Transverse colon (tissue), 4 donors: ENCODE data around the gene KMT2E. TPM values are rescaled to one million over a fixed set of nuclear protein-coding genes. Genes with fewer than 3 reads are reported as not detected.

Experiments
- DNase-seq: peaks from one replicate; pipeline ENCODE4 v3.0.0-alpha.2; 2019
- H3K27ac ChIP-seq, 4 donors: fragments of 200-600 bp; sonication (generic); 2 replicates each; pipeline ENCODE4 v1.5.1; 2016 to 2018; ENCODE audit warnings: inconsistent platforms in 4 of 4
- H3K27me3 ChIP-seq: fragments of 200-600 bp; sonication (generic); 2 replicates; pipeline ENCODE4 v1.5.1; 2017; ENCODE audit warnings: inconsistent platforms
- H3K36me3 ChIP-seq, 4 donors: fragments of 200-600 bp; sonication (generic); 2 replicates each; pipeline ENCODE4 v1.5.1; 2017 to 2019; ENCODE audit warnings: inconsistent platforms in 4 of 4
- H3K4me1 ChIP-seq, 4 donors: fragments of 200-600 bp; sonication (generic); 2 replicates each; pipeline ENCODE4 v1.5.1; 2017 to 2020; ENCODE audit warnings: inconsistent platforms in 4 of 4
- H3K4me3 ChIP-seq, 4 donors: fragments of 200-600 bp; sonication (generic); 1 replicate in 1 of 4; 2 replicates in 3 of 4; pipeline versions ENCODE4 v1.5.1 to v1.6.1; 2017 to 2019; ENCODE audit warnings: inconsistent platforms in 4 of 4
- H3K9me3 ChIP-seq, 2 donors: fragments of 200-600 bp; sonication (generic); 2 replicates each; pipeline ENCODE4 v1.5.1; 2017 to 2019; ENCODE audit warnings: inconsistent platforms in 2 of 2
- EP300 ChIP-seq: sonication (generic); formaldehyde crosslinking; IDR thresholded peaks from one replicate; pipeline ENCODE4 v1.6.1; 2017; ENCODE audit warnings: antibody characterized with exemption, low read depth
- POLR2A ChIP-seq: fragments of 450-650 bp; IDR thresholded peaks from one replicate; pipeline ENCODE4 v1.6.1; 2016; ENCODE audit warnings: antibody characterized with exemption, mild to moderate bottlenecking, moderate library complexity
- POLR2AphosphoS5 ChIP-seq, 3 donors: sonication (generic); formaldehyde crosslinking; IDR thresholded peaks; one replicate each; pipeline ENCODE4 v1.6.1; 2016; ENCODE audit warnings: antibody characterized with exemption in 3 of 3
- WGBS, 2 donors: methylation state at CpG; one replicate each; pipeline ENCODE4 v1.1.5; 2018; ENCODE audit warnings: low coverage in 1 of 2; 5-methylcytosine and 5-hydroxymethylcytosine counted together
- in situ Hi-C, 4 donors: fragments of 200-750 bp; cut with MboI; loops; one replicate each; pipeline versions ENCODE4 v1.15.0 to v1.15.1; 2017; ENCODE audit warnings: low sequenced_read_pairs in 3 of 4, low pct_ligation_motif_present in 1 of 4, low pct_unique_long_range_greater_than_20kb in 1 of 4
- intact Hi-C: fragments of 100-400 bp; cut with DNase I; formaldehyde crosslinking; loops from one replicate; pipeline ENCODE4 v1.15.1; 2023; ENCODE audit warnings: low total_unique reads
- total RNA-seq, 4 donors: library from RNA; depleted of rRNA; stranded (reverse); fragments of >200 nt; gene quantifications; one replicate each; pipeline ENCODE4 v1.1.0, GENCODE V29; 2016
- TF ChIP-seq, protein P1 (sequence below), 5 experiments: fragments of 200-600 bp in 3 of 5; fragments of 450-650 bp in 2 of 5; sonication (generic) in 3 of 5; IDR thresholded peaks; 1 replicate in 2 of 5; 2 replicates in 3 of 5; pipeline ENCODE4 v1.5.1; 2016 to 2017; ENCODE audit warnings: antibody characterized with exemption in 5 of 5, inconsistent platforms in 3 of 5, mild to moderate bottlenecking in 2 of 5, moderate library complexity in 1 of 5

Gene KMT2E
- total RNA-seq, 4 donors from 2014 or later: 86.8 to 362 (median 178) TPM

DNA sequence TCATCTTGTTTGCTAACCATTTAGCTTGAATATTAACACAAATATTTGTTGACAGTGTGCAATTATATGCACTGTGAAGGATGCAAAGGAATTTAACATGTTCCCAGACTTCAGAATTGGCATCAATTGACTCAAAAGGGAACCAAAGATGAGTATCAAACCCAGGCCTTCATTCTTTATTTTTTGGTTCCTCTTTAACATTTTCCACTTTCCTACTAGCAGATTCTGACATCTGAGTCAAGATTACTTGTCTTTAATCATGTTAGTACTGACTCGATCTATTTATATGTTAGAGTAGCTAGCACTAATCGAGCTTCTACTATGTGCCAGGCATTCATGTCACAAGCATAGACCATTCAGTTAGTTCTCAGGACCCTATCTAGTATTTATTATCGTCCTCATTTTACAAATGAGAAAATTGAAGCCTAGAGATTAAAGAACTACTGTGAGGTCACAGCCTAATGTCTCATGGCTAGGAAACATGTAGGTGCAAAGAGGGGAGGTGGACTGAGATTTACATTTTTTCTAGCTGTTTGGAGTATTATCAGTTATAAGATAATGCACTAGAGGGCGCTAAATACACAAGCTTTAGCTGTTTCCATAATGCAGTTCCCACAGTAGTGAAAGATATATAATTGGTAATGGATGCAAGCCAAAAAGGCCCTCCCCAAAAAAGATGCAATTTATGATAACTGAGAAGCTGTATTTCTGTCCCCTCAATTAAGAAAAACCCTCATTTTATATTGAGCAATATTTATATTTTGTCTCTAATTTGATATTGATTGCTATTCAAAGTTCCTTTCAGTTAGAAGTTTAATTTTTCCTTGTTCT lies 32.9 kb upstream of the KMT2E start:
- intact Hi-C loops: loop anchor here (5.0 kb wide), 1 partner anchor 36 kb away; no protein-coding TSS in a partner anchor
- TF ChIP-seq, protein P1, sequence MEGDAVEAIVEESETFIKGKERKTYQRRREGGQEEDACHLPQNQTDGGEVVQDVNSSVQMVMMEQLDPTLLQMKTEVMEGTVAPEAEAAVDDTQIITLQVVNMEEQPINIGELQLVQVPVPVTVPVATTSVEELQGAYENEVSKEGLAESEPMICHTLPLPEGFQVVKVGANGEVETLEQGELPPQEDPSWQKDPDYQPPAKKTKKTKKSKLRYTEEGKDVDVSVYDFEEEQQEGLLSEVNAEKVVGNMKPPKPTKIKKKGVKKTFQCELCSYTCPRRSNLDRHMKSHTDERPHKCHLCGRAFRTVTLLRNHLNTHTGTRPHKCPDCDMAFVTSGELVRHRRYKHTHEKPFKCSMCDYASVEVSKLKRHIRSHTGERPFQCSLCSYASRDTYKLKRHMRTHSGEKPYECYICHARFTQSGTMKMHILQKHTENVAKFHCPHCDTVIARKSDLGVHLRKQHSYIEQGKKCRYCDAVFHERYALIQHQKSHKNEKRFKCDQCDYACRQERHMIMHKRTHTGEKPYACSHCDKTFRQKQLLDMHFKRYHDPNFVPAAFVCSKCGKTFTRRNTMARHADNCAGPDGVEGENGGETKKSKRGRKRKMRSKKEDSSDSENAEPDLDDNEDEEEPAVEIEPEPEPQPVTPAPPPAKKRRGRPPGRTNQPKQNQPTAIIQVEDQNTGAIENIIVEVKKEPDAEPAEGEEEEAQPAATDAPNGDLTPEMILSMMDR (IDR thresholded peaks at IDR 0.05): peak; percentile 71 to 80 (median 76)
- TF ChIP-seq POLR2AphosphoS5 (IDR thresholded peaks at IDR 0.05): peak in 2 of 3 donors; percentile 27 to 34
- no peak for TF ChIP-seq EP300
- peak; percentile 14 for TF ChIP-seq POLR2A
- Histone ChIP-seq H3K27ac (peak overlapping the region in 3 of 4 donors; percentile 95 to 99 (median 98)), H3K27me3 (no peaks in the 10 kb centered on the region), H3K36me3 (no peaks in the 10 kb centered on the region), H3K9me3 (no peaks in the 10 kb centered on the region), H3K4me3 (no peak overlapping the region), H3K4me1 (peaks cover 51 to 84% (median 70%) of the 10 kb centered on the region in 4 donors)
- in situ Hi-C loops: no loop called here
- DNase-seq: no peak
- WGBS, 2 donors: 29 to 33% methylated on average over 3 to 4 of the region's 4 CpGs

DNA sequence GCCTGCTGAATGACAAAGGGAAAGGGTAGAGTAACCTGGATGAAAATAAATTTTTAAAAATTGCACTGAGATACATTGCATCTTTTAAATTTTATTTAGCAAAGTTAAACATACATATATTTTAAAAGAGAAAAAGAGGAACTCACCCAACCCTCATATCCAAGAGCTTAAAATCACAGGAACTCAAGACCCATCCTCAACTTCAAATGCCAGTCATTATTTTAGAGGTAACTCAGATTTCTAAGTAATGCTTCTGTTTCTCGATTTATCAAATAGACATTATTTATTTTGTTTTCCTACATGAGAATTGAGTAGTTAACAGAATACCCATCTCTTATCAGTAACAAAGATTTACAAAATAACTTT lies 32.4 kb upstream of the KMT2E start:
- Histone ChIP-seq H3K4me3 (no peak overlapping the region), H3K27me3 (no peaks in the 10 kb centered on the region), H3K9me3 (no peaks in the 10 kb centered on the region), H3K27ac (peak overlapping the region in 3 of 4 donors; percentile 95 to 99 (median 98)), H3K36me3 (no peaks in the 10 kb centered on the region), H3K4me1 (peaks cover 48 to 84% (median 66%) of the 10 kb centered on the region in 4 donors)
- in situ Hi-C loops (no loop called here), intact Hi-C loops (loop anchor here (5.0 kb wide), 1 partner anchor 36 kb away; no protein-coding TSS in a partner anchor)
- 39 to 60% methylated on average over 1 of the region's 1 CpG for WGBS, 2 donors
- TF ChIP-seq POLR2A (no peak), EP300 (no peak), POLR2AphosphoS5 (IDR thresholded peaks at IDR 0.05) (no peak)
- TF ChIP-seq, protein P1 (IDR thresholded peaks at IDR 0.05): no peak
- no peak for DNase-seq

DNA sequence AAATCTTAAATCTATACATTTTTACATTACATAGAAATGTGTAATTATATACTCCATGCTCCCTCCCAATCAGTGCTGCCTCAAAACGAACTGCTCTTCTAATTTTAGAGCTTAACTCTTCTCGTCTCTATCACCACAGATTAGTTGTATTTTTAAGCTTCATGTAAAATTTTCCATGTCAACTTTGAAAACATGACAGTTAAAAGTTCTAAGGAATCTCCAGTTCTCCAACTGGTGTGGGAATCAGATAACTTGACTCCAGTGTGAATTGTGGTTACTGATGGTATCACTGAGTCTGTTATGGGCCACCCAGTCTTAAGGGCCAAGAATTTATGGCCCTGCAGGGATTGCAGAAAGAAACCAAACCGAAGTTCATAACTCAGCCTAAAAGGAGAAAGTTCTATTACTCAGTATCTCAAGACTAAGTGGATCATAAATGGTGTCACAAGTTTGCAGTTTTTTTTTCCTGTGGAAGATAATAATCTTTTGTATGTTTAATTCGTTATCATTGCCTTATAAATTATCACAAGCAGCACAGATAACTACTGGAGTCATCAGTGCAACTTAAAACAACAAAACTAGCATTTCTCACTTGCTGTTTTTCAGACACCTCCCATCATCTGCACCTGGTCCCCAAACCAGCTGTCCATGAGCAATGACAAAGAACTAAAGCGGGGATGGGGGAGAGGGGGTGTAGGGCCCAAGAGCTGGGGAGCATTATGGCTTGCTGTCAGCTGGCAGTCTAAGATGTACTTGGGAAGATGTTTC lies 31.5 kb upstream of the KMT2E start:
- Histone ChIP-seq H3K36me3 (no peaks in the 10 kb centered on the region), H3K4me1 (peaks cover 41 to 76% (median 58%) of the 10 kb centered on the region in 4 donors), H3K27ac (peak overlapping the region in 3 of 4 donors; percentile 95 to 99 (median 98)), H3K27me3 (no peaks in the 10 kb centered on the region), H3K9me3 (no peaks in the 10 kb centered on the region), H3K4me3 (peak overlapping the region in 2 of 4 donors; percentile 57 to 63)
- no peak for DNase-seq
- TF ChIP-seq, protein P1 (IDR thresholded peaks at IDR 0.05): no peak
- no peak for TF ChIP-seq POLR2A
- TF ChIP-seq POLR2AphosphoS5 (IDR thresholded peaks at IDR 0.05): peak in 1 of 3 donors; percentile 44
- no peak for TF ChIP-seq EP300
- intact Hi-C loops: loop anchor here (5.0 kb wide), 1 partner anchor 35 kb away; no protein-coding TSS in a partner anchor
- in situ Hi-C loops: no loop called here
- WGBS, 2 donors: 10 to 25% methylated on average over 4 to 5 of the region's 5 CpGs

GRCh38 chr7:104983076-104983577 lies 30.9 kb upstream of the KMT2E start:
- intact Hi-C loops: loop anchor here (5.0 kb wide), 1 partner anchor 34 kb away; no protein-coding TSS in a partner anchor
- Histone ChIP-seq H3K4me3 (peak overlapping the region; percentile 24 to 63 (median 59)), H3K4me1 (peaks cover 35 to 70% (median 52%) of the 10 kb centered on the region in 4 donors), H3K9me3 (no peaks in the 10 kb centered on the region), H3K36me3 (no peaks in the 10 kb centered on the region), H3K27me3 (no peaks in the 10 kb centered on the region), H3K27ac (peak overlapping the region in 3 of 4 donors; percentile 95 to 99 (median 98))
- DNase-seq: no peak
- WGBS, 2 donors: 14 to 18% methylated on average over 13 of the region's 13 CpGs
- no peak for TF ChIP-seq POLR2A
- TF ChIP-seq, protein P1 (IDR thresholded peaks at IDR 0.05): no peak
- no peak for TF ChIP-seq EP300
- no peak for TF ChIP-seq POLR2AphosphoS5 (IDR thresholded peaks at IDR 0.05)
- in situ Hi-C loops: no loop called here
